Stimulated activated CD8-positive, alpha-beta memory T cell treated with anti-CD3 and anti-CD28 coated beads, Interleukin-12 subunit alpha, Interleukin-12 subunit beta, amount 100 ng/mL, for 24 hours (primary cell): ENCODE measurements around the gene ATP5F1C.
A peak's percentile ranks its signal among the peaks of the same experiment; 100 is the strongest.
"Not testable (repeated sequence)": the region's sequence is repeated elsewhere in the genome, so short reads cannot be mapped to it uniquely, and the experiment has no call there.

ENCODE experiments used
- DNase-seq: peaks from one replicate; pipeline ENCODE4 v3.0.0-alpha.2; 2020; ENCODE audit errors: extremely low read depth

The ATP5F1C gene

DNA sequence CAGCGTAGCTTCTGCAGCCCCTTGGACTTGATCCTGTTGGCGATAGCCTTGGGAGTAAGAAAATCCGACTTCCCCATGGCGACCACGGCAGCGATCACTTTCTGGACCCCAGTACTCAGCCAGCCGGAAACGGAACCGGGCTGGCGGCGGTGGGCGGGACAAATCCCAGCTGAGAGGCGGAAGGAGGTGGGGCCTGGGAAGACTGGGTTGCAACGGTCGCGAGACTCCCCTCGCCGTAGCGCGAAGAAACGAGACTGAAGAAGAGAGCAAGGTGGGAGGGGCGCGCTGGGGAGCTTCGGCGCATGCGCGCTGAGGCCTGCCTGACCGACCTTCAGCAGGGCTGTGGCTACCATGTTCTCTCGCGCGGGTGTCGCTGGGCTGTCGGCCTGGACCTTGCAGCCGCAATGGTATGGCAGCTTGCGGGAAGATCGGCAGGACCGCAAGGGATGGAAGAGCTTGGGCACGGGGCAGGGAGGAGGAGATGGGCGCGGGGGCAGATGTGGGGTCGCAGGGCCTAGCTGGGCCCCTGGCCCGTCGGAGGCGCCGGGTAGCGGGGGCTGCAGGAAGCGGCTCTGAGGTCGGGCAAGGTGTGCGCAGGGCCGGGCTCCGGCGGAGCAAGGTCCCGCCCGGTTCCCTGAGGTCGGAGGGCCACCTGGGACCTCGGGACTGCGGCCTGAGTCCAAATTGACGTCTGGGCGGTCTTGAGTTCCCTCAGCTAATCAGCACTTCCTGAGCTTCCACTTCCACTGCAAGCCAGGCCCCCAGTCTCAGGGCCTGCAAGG lies at the start of gene ATP5F1C, which contains the start of gene KIN:
Gene ATP5F1C (plus strand): TSS at position 321 of the 782 bp plus-strand sequence. CDS start 31 bp downstream, at position 352.
Gene KIN (minus strand): TSS at position 137 of the 782 bp plus-strand sequence. CDS start 60 bp downstream, at position 77.
- DNase-seq, result peak; percentile 95

DNA sequence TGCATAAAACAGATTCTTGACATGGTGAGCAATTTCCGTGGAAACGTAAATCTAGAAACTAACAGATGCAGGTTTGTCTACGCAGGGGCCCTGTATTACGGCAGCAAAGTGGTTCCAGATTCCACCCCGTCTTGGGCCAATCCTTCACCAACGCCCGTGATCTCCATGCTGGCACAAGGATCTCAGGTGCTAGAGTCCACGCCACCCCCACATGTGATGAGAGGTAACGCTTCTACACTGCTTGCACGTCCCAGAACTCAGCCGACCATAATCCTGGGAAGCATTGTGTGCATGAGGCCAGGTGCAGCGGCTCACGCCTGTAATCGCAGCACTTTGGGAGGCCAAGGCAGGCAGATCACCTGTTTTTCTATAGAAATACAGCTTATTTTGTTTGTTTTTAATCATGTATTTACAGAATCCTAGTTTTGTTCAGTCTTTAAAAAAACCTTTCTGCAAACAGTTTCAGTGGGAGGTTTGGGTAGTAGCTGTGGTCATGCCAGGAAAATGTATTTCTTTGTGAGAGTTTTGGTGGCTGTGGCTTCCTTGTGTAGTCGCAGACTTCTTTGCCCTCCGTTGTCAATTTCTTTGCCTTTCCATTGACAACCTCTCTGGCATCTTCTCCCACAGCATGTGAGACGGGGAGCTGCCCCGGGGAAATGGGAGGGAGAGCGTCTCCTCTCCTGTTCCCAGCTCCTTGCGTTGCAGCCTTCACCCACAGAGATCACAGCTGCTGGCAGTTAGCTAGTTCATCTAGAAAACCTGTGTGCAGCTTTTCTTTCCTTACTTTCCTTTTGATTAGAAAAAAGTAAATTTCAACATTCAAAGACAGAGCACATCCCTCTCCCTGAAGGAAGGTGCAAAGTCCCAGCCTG lies 49.2 kb upstream of the ATP5F1C start:
- DNase-seq, result no peak

DNA sequence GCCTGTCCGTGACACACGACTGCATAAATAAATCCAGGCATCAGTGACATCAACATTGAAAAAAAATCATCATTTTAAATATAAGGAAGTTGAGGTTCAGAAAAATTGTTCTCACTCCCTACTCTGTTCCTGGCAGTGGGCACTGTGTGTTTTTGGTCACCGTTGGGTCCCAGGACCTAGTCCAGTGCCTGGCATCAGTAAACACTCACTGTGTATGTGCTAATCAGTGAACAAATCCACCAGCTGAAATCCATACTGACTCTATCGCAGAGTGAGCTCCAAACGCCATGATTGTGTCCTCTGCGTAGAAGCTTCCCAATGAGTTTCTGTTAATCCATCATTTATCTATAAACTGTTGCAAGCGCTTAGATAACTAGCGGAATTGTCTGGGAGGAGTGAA lies 43.7 kb upstream of the ATP5F1C start:
- no peak for DNase-seq

- DNase-seq, result not testable (repeated sequence)
These were observed 39.3 kb upstream of the ATP5F1C start for GRCh38 chr10:7748637-7749036.

GRCh38 chr10:7750222-7750621 lies 37.8 kb upstream of the ATP5F1C start:
- no peak for DNase-seq

GRCh38 chr10:7752251-7752650 lies 35.7 kb upstream of the ATP5F1C start:
- no peak for DNase-seq

GRCh38 chr10:7755103-7755502 lies 32.9 kb upstream of the ATP5F1C start:
- DNase-seq, result no peak

DNA sequence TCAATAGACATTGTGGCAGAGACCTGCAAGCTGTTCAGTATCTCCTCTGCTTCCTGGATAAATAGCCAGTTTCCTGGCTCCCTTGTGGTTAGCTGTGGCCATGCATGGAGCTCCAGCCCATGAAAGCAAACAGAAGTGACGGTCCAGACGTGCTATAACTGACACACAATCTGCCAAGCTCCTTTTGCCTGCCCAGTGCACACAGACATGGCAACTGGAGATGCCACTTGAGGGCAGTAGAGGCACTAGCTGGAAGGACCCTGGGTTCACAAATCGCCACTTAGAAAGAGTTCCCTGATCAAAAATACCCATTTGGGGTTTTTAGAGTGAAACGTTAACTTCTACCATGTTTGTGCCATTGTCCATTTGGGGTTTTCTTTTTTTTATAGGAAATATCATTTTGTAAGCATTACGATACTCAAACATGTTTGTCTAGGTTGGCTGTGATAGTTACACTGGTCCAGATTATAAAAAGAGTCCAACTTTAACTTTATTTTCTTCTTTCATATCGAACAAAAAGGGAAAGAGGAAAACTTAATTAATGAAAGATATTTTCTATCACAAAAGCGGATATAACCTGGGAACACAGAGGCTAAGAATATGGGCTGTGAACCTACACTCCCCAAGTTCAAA lies 31.5 kb upstream of the ATP5F1C start:
- no peak for DNase-seq

GRCh38 chr10:7763929-7764328 lies 24.0 kb upstream of the ATP5F1C start:
- DNase-seq, result no peak

DNA sequence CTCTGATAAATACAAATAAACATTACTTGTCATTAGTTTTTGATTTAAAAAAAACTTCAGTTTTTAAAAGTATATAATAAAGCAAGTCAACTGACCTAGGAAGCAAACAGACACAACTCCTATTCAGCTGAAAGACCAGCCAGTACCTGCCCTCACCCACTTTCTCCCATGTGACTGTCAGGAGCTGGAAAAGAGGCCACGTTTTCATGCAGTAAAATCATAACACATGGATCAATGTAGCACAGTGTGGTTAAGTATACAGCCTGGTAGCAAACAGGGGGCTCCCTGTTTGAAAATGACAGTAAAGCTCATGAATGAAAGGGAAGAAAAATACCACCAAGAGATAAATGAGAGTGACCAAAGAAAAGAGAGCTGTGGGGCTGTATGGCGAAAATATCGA lies 21.7 kb upstream of the ATP5F1C start:
- DNase-seq, result no peak

DNA sequence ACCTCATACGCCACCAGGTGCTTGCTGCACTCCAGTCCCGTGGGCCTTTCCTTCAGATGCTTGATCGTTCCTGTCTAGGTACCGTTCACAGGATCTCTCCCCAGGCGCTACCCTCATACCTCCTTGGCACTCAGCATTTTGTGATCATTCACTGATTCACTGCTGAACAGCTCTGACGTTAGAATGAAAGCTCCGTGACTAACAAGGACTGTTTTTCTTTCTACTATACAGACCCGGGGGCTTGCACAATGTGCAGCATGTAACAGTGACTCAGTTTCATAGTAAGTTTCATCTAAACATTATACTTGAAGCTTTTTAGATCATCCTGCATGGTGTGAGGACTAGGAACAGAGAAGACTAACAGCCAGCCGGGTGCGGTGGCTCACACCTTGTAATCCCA lies 20.8 kb upstream of the ATP5F1C start:
- DNase-seq, result no peak

DNA sequence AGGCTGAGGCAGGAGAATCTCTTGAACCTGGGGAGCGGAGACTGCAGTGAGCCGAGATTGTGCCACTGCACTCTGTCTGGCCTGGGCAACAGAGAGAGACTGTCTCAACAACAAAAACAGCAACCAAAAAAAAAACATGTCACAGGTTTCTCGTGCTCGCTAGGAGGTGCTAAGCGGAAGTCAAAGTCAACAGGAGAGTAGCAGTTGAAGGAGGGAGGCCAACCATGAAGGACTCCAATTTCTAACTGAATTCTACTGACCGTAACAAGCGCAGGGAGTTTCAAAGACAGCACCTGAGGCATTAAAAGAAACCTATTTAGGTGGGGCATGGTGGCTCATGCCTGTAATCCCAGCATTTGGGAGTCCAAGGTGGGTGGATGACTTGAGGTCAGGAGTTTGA lies 19.6 kb upstream of the ATP5F1C start:
- DNase-seq, result no peak

DNA sequence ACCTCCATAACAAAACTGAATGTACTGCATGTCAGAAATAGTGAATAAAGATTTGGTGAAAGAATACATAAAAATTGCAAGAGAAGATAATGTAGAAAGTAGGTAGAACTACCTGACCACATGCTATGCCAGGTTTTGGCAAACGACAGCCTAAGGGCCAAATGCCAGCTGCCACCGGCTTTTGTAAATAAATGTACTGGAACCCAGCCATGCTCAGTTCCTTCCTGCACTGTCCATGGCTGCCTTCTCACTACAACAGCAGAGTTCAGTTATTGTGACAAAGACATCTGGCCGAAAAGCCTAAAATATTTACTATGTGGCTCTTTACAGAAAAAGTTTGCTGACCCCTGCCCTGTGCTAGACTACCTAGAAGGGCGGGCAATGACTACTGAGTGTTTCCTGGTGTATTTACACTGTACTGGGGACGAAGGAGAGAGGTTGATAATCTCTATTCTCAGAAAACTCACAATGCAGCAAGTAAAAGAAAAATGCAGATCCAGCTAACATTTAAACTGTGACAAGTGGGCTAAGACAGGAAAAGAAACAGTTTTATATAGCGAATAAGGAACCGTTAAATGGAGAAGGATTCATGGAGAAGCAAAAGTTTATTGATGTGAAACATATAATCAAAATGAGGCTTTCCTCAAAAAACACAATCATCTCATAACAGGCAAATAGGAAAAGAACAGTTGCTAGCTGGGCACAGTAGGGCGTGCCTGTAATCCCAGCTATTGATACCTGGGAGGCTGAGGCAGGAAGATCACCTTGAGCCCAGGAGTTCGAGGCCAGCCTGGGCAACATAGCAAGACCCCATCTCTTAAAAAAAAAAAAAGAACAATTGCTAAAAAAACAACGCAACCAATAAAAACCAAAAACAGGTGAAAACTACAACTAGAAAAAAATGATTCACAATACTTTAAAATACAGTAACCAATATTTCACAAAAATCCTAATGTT lies 13.9 kb upstream of the ATP5F1C start:
- no peak for DNase-seq

- no peak for DNase-seq
These were observed 11.2 kb upstream of the ATP5F1C start for GRCh38 chr10:7776777-7777176.

- DNase-seq, result not testable (repeated sequence)
These were observed 5.8 kb upstream of the ATP5F1C start for GRCh38 chr10:7782194-7782593.

GRCh38 chr10:7786430-7786829 lies 1.5 kb upstream of the ATP5F1C start:
- DNase-seq, result no peak

GRCh38 chr10:7787150-7787856 lies 674 bp upstream of the ATP5F1C start:
- no peak for DNase-seq

GRCh38 chr10:7788639-7789286 lies 786 bp downstream of the ATP5F1C start:
- DNase-seq, result no peak

DNA sequence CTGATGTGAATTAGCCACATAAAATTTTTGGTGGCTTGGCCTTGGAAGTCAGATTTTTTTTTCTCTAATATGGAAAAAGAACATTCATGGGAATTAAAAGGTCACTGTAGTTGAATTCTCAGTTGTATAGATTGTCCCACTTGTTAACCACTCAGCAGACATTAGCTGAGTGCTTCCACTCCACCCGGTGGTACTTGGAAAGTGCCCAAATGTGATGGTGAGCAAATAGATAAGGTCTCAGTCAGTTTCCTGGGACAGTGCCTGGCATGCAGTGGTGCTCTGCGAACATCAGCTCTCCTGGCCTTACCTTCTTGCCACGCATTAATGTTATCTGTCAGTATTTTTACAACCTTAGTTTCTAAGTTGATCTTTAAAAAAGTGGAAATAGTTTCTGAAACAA lies 1.4 kb downstream of the ATP5F1C start:
- DNase-seq, result no peak

DNA sequence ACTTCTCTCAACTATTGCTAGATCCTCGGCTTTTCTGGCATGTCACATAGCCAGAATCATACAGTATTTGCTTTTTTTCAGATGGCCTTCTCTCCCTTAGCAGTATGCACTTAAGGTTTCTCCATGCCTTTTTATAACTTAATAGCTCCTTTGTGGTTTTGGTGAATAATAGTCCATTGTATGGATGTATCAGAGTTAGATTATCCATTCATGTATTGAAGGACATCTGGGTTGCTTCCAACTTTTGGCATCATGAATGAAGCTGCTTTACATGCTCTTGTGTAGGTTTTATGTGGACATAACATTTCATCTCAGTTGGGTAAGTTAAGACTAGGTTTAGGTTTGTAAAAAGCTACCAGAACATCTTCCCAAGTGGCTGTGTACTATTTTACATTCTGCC lies 4.6 kb downstream of the ATP5F1C start:
- DNase-seq, result no peak
